K562 (cell line): Measurements from ENCODE around the gene MBD5.

Experiments used
- MTA3 ChIP-seq: fragments of 450-650 bp; formaldehyde crosslinking; IDR thresholded peaks from 2 replicates; pipeline ENCODE4 v1.6.1; 2017; ENCODE audit warnings: mild to moderate bottlenecking, borderline replicate concordance
- PCBP1 ChIP-seq: fragments of 200-400 bp; formaldehyde crosslinking; IDR thresholded peaks from 2 replicates; pipeline ENCODE4 v1.6.1; 2018; ENCODE audit warnings: mild to moderate bottlenecking, low read depth, low read length; ENCODE audit not compliant: poor library complexity, severe bottlenecking

DNA sequence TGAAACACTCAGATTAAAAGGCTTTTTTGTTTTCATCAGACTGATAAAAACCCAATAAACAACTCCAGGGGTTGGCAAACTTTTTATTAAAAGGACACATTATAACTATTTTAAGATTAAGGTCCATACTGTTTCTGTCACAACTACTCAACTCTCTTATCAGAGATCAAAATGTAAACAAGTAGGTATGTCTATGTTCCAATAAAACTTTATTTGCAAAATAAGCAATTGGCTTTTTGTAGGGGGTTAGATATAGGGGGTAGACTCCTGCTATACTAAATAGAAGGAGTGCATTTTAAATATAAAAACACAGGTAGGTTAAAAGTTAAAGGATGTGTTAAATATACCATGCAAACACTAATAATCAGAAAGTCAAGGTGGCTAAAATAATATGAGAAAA, 174.0 kb downstream of the MBD5 start:
- no peak for TF ChIP-seq PCBP1
- no peak for TF ChIP-seq MTA3
